Inflammatory macrophage treated with lipopolysaccharide for 4 hours (primary cell): ENCODE results near the gene ZNF280C.
"Not testable (repeated sequence)": the region's sequence is repeated elsewhere in the genome, so short reads cannot be mapped to it uniquely, and the experiment has no call there.

Source experiments
- DNase-seq: peaks from one replicate; pipeline ENCODE4 v3.0.0-alpha.2; 2020

The ZNF280C gene

GRCh38 chrX:130260316-130260715, 8.4 kb downstream of the ZNF280C start:
- no peak for DNase-seq

- no peak for DNase-seq
Observed at GRCh38 chrX:130253916-130254315, 14.8 kb downstream of the ZNF280C start.

- DNase-seq, result no peak
Observed at GRCh38 chrX:130251671-130252070, 17.0 kb downstream of the ZNF280C start.

- DNase-seq, result no peak
Observed at GRCh38 chrX:130247996-130248395, 20.7 kb downstream of the ZNF280C start.

- no peak for DNase-seq
Observed at GRCh38 chrX:130246084-130246483, 22.6 kb downstream of the ZNF280C start.

GRCh38 chrX:130245441-130245840, 23.3 kb downstream of the ZNF280C start:
- no peak for DNase-seq

GRCh38 chrX:130231184-130231583, 37.5 kb downstream of the ZNF280C start:
- DNase-seq, result not testable (repeated sequence)

- no peak for DNase-seq
Observed at GRCh38 chrX:130228871-130229270, 39.8 kb downstream of the ZNF280C start.

- peak; percentile 45 for DNase-seq
Observed at GRCh38 chrX:130224810-130225209, 43.9 kb downstream of the ZNF280C start.

GRCh38 chrX:130216320-130216719, 52.4 kb downstream of the ZNF280C start:
- DNase-seq, result no peak

GRCh38 chrX:130213376-130213775, 55.3 kb downstream of the ZNF280C start:
- no peak for DNase-seq

- DNase-seq, result no peak
Observed at GRCh38 chrX:130212371-130212770, 56.3 kb downstream of the ZNF280C start.

GRCh38 chrX:130211415-130212186, 57.1 kb downstream of the ZNF280C start:
- DNase-seq, result no peak

GRCh38 chrX:130204647-130205046, 64.1 kb downstream of the ZNF280C start:
- DNase-seq, result no peak

- DNase-seq, result no peak
Observed at GRCh38 chrX:130197464-130197863, 71.2 kb downstream of the ZNF280C start.

- DNase-seq, result no peak
Observed at GRCh38 chrX:130196466-130196865, 72.2 kb downstream of the ZNF280C start.

- no peak for DNase-seq
Observed at GRCh38 chrX:130190801-130191200, 77.9 kb downstream of the ZNF280C start.

GRCh38 chrX:130186651-130187050, 82.0 kb downstream of the ZNF280C start:
- no peak for DNase-seq

GRCh38 chrX:130184857-130185256, 83.8 kb downstream of the ZNF280C start:
- DNase-seq, result no peak

- DNase-seq, result no peak
Observed at GRCh38 chrX:130184168-130184567, 84.5 kb downstream of the ZNF280C start.

- DNase-seq, result no peak
Observed at GRCh38 chrX:130179579-130180215, 89.0 kb downstream of the ZNF280C start.

GRCh38 chrX:130179170-130179569, 89.5 kb downstream of the ZNF280C start:
- DNase-seq, result no peak

- DNase-seq, result no peak
Observed at GRCh38 chrX:130176942-130177341, 91.8 kb downstream of the ZNF280C start.

- DNase-seq, result peak; percentile 20
Observed at GRCh38 chrX:130176354-130176776, 92.3 kb downstream of the ZNF280C start.

- DNase-seq, result no peak
Observed at GRCh38 chrX:130174937-130175336, 93.8 kb downstream of the ZNF280C start.
